WERI-Rb-1 (cell line): ENCODE measurements around the gene FOXRED2.

ENCODE experiments used
- DNase-seq: peaks from one replicate; pipeline ENCODE4 v3.0.0-alpha.2; 2020
- H3K27ac ChIP-seq: fragments of 250-450 bp; sonication (Bioruptor Pico); 2 replicates; pipeline ENCODE4 v1.5.1; 2020; ENCODE audit warnings: mild to moderate bottlenecking, moderate library complexity
- H3K27me3 ChIP-seq: fragments of 250-450 bp; sonication (Bioruptor Pico); 2 replicates; pipeline ENCODE4 v1.5.1; 2021; ENCODE audit warnings: mild to moderate bottlenecking, low read depth, moderate library complexity; ENCODE audit not compliant: insufficient read depth, severe bottlenecking
- H3K36me3 ChIP-seq: fragments of 250-450 bp; sonication (Bioruptor Pico); 2 replicates; pipeline ENCODE4 v1.5.1; 2020; ENCODE audit warnings: mild to moderate bottlenecking, moderate library complexity
- H3K4me3 ChIP-seq: 2 replicates; pipeline ENCODE4 v1.5.1; 2011; ENCODE audit warnings: low read depth, mild to moderate bottlenecking, control low read depth, low read length
- H3K9me3 ChIP-seq: fragments of 250-450 bp; sonication (Bioruptor Pico); 2 replicates; pipeline ENCODE4 v1.5.1; 2021; ENCODE audit warnings: mild to moderate bottlenecking, moderate library complexity; ENCODE audit not compliant: severe bottlenecking
- CTCF ChIP-seq: IDR thresholded peaks from 2 replicates; pipeline ENCODE4 v1.5.1; 2011; ENCODE audit warnings: low read depth, mild to moderate bottlenecking, control low read depth, inconsistent platforms, low read length

FOXRED2 gene

GRCh38 chr22:36506637-36507517 lies at the start of gene FOXRED2:
FOXRED2 (minus strand) TSS chr22:36507040; CDS start chr22:36506422, 618 bp downstream.
- Histone ChIP-seq H3K4me3 (peak within 1 kb of the TSS; percentile 58), H3K27me3 (no peaks in the 10 kb centered on the region), H3K9me3 (no peaks in the 10 kb centered on the region), H3K27ac (peak within 1 kb of the TSS; percentile 90), H3K36me3 (peaks cover 58% of the 10 kb centered on the region)
- no peak for TF ChIP-seq CTCF
- peak; percentile 90 for DNase-seq

GRCh38 chr22:36554098-36554497 lies 47.3 kb upstream of the FOXRED2 start:
- TF ChIP-seq CTCF = no peak
- Histone ChIP-seq H3K9me3 (no peaks in the 10 kb centered on the region), H3K27ac (no peak overlapping the region), H3K27me3 (peaks cover 73% of the 10 kb centered on the region), H3K4me3 (no peak overlapping the region), H3K36me3 (no peaks in the 10 kb centered on the region)
- no peak for DNase-seq

- Histone ChIP-seq H3K27me3 (peaks cover 73% of the 10 kb centered on the region), H3K9me3 (no peaks in the 10 kb centered on the region), H3K27ac (no peak overlapping the region), H3K4me3 (no peak overlapping the region), H3K36me3 (no peaks in the 10 kb centered on the region)
- no peak for DNase-seq
- no peak for TF ChIP-seq CTCF
These were observed 45.4 kb upstream of the FOXRED2 start for GRCh38 chr22:36552289-36552688.

- DNase-seq = no peak
- Histone ChIP-seq H3K36me3 (no peaks in the 10 kb centered on the region), H3K27ac (no peak overlapping the region), H3K27me3 (peaks cover 71% of the 10 kb centered on the region), H3K4me3 (no peak overlapping the region), H3K9me3 (no peaks in the 10 kb centered on the region)
- no peak for TF ChIP-seq CTCF
These were observed 44.1 kb upstream of the FOXRED2 start for GRCh38 chr22:36550701-36551495.

GRCh38 chr22:36549033-36549432 lies 42.2 kb upstream of the FOXRED2 start:
- Histone ChIP-seq H3K36me3 (no peaks in the 10 kb centered on the region), H3K4me3 (no peak overlapping the region), H3K27me3 (peaks cover 65% of the 10 kb centered on the region), H3K9me3 (no peaks in the 10 kb centered on the region), H3K27ac (no peak overlapping the region)
- no peak for TF ChIP-seq CTCF
- DNase-seq = no peak
